K562 (cell line): ENCODE results near the gene GALNT18.

ENCODE experiments used
- SAP30 ChIP-seq: fragments of 200-600 bp; sonication (generic); IDR thresholded peaks from 2 replicates; pipeline ENCODE4 v1.6.1; 2012; ENCODE audit warnings: borderline replicate concordance, low read depth, mild to moderate bottlenecking, moderate library complexity, low read length, control low read depth, inconsistent platforms; ENCODE audit not compliant: insufficient read depth, poor library complexity, severe bottlenecking
- ZSCAN29 ChIP-seq: fragments of 450-650 bp; IDR thresholded peaks from 2 replicates; pipeline ENCODE4 v1.6.1; 2017

DNA sequence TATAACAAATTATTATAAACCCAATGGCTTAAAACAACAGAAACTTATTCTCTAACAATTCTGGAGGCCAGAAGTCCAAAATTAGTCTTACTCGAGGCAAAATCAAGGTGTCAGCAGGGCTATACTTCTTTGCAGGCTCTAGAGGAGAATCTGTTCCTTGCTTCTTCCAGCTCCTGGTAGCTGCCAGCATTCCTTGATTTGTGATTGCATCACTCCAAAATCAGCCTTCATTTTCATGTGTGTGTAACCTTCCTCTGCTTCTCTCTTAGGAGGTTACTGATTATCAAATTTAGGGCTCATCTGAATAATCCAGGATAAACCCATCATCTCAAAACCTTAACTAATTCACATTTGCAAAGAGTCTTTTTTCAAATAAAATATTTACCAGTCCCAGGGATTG lies 23.6 kb downstream of the GALNT18 start:
- no peak for TF ChIP-seq SAP30
- TF ChIP-seq ZSCAN29: no peak
